ENCODE measurements around the gene CUBN. TPM values are rescaled to one million over a fixed set of nuclear protein-coding genes. Genes with fewer than 3 reads are reported as not detected.
A peak's percentile ranks its signal among the peaks of the same experiment; 100 is the strongest.

Gene CUBN
- total RNA-seq, 4 donors from 2014 or later, result 9.2 to 38.9 (median 25.4) TPM

DNA sequence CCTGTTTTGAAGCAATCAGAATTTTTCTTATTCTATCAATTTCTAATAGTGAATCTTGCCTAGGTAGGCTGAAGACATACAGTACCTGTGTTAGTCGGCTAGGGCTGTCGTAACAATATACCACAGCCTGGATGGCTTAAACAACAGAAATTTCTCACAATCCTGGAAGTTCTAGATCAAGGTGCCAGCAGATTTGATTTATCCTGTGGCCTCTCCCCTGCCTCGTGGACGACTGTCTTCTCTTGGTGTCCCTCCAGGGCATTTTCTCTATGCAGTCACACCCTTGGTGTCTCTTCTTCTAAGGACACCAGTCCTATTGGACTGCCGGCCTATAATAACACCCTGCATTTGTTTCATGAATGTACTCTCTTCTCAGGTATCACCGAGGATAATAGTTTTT, 310.6 kb downstream of the CUBN start:
- H3K27me3 ChIP-seq, result no peaks in the 10 kb centered on the region
- 73 to 90% methylated on average over 6 of the region's 6 CpGs for WGBS, 2 donors
- peaks cover 0 to 16% (median 0%) of the 10 kb centered on the region in 4 donors for H3K9me3 ChIP-seq
- H3K4me3 ChIP-seq, result no peak overlapping the region
- H3K27ac ChIP-seq, result no peak overlapping the region
- TF ChIP-seq, protein P1, sequence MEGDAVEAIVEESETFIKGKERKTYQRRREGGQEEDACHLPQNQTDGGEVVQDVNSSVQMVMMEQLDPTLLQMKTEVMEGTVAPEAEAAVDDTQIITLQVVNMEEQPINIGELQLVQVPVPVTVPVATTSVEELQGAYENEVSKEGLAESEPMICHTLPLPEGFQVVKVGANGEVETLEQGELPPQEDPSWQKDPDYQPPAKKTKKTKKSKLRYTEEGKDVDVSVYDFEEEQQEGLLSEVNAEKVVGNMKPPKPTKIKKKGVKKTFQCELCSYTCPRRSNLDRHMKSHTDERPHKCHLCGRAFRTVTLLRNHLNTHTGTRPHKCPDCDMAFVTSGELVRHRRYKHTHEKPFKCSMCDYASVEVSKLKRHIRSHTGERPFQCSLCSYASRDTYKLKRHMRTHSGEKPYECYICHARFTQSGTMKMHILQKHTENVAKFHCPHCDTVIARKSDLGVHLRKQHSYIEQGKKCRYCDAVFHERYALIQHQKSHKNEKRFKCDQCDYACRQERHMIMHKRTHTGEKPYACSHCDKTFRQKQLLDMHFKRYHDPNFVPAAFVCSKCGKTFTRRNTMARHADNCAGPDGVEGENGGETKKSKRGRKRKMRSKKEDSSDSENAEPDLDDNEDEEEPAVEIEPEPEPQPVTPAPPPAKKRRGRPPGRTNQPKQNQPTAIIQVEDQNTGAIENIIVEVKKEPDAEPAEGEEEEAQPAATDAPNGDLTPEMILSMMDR (IDR thresholded peaks at IDR 0.05), result no peak
- TF ChIP-seq EP300 (IDR thresholded peaks at IDR 0.05), result no peak
- no peak for TF ChIP-seq POLR2A (IDR thresholded peaks at IDR 0.05)
- peaks cover 0 to 20% (median 0%) of the 10 kb centered on the region in 3 donors for H3K36me3 ChIP-seq
- peaks cover 0 to 33% (median 16%) of the 10 kb centered on the region in 4 donors for H3K4me1 ChIP-seq
- DNase-seq (ENCODE audit: low spot score in 2 of 2), result no peak

DNA sequence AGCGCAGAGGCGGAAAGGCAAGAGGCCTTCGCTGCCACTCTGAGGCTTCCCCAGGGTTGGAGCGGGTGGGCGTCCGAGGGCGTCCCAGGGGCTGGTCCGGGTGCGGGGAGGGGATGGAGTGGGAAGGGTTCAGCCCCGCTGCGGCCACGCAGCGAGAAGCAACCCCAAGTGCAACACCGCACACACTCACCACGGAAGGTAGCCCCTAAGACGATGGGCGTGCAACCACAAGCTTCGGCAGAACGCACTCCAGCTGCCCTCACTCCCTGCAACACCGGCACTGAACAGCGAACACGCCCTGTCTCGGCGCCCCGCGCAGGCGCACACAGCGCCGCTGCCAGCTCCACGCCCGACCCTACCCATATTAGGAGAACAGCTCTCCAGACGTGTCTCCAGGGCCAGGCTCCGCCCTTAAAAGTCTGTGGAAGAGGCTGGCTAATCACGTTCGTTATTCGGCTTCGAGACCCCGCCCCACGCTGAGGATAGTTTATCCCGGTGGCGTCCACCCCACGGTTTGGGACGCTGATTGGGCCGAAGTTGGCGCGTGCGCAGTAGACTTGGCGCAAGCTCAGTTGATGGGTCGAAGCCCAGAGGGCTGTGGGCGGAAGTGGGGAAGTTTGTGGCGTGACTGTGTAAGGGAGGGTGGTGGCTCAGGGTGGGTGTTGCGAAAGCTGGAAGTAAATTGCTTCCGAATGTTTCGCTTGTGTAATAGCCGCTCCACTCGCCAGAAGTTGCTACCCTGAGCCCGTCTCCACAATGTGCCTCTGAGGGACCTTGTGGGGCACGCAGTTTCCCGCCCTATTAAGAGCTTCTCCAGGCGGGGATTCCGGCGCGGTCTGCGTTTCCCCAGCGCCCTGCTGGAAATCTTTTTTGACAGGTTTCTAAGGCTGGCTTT, 312.2 kb downstream of the CUBN start, which contains the start of gene RSU1:
Gene RSU1 (minus strand): TSS at position 300 of the 895 bp plus-strand sequence. CDS start 343 bp downstream, outside the sequence.
- peak; percentile 87 to 95 for TF ChIP-seq EP300 (IDR thresholded peaks at IDR 0.05)
- TF ChIP-seq, protein P1 (IDR thresholded peaks at IDR 0.05), result no peak
- TF ChIP-seq POLR2A (IDR thresholded peaks at IDR 0.05), result peak; percentile 64 to 71
- Histone ChIP-seq H3K27ac (peak within 1 kb of the TSS; percentile 81 to 97 (median 92)), H3K4me3 (peak within 1 kb of the TSS; percentile 59 to 96 (median 74)), H3K36me3 (peaks cover 0 to 13% (median 0%) of the 10 kb centered on the region in 3 donors), H3K27me3 (no peaks in the 10 kb centered on the region), H3K4me1 (peaks cover 0 to 33% (median 16%) of the 10 kb centered on the region in 4 donors), H3K9me3 (peaks cover 0 to 8% (median 0%) of the 10 kb centered on the region in 4 donors)
- 0 to 1% methylated on average over 43 to 60 of the region's 65 CpGs for WGBS, 2 donors
- DNase-seq (ENCODE audit: low spot score in 2 of 2), result peak; percentile 99

DNA sequence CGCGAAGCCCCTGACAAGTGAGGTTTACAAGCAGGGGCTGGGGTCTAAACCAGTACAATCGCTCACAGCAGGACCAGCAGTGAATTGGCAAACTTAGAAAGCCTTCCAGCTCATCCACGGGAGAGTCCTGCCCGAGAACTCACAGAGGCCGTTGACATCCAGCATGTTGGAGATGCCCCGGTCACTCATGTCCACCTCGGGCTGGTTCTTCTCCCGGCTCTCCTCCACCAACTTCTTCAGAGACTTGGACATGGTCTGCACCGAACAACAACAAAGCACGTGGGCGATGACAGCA, 312.8 kb downstream of the CUBN start:
- WGBS, 2 donors, result 4 to 9% methylated on average over 9 to 12 of the region's 12 CpGs
- peak in 1 of 2 donors; percentile 8 for DNase-seq (ENCODE audit: low spot score in 2 of 2)
- peak overlapping the region; percentile 43 to 95 (median 72) for H3K27ac ChIP-seq
- peaks cover 0 to 2% (median 0%) of the 10 kb centered on the region in 4 donors for H3K9me3 ChIP-seq
- TF ChIP-seq POLR2A (IDR thresholded peaks at IDR 0.05) (no peak), EP300 (IDR thresholded peaks at IDR 0.05) (no peak)
- TF ChIP-seq, protein P1 (IDR thresholded peaks at IDR 0.05), result no peak
- no peaks in the 10 kb centered on the region for H3K27me3 ChIP-seq
- H3K4me3 ChIP-seq, result peak overlapping the region; percentile 59 to 96 (median 74)
- H3K4me1 ChIP-seq, result peaks cover 0 to 33% (median 16%) of the 10 kb centered on the region in 4 donors
- peaks cover 0 to 7% (median 0%) of the 10 kb centered on the region in 3 donors for H3K36me3 ChIP-seq

DNA sequence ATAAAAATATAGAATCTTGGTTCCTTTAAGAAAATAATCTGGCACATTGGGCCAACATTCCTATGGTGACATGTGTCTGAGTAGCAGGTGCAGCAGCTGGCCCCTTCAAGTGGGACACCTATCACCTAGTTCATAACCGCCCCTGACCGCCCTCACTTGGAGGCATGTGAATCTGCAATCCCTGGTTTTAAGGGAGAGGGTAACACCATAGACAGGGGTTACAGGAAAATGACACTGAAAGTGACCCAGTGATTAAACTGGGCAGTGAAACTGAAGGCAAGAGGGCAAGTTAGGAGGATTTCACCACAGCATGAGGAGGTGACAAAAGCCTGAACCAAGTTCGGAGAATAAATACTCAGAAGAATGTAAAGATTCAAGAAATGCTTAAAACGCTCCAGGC, 313.4 kb downstream of the CUBN start:
- Histone ChIP-seq H3K9me3 (no peaks in the 10 kb centered on the region), H3K36me3 (peaks cover 0 to 5% (median 0%) of the 10 kb centered on the region in 3 donors), H3K27me3 (no peaks in the 10 kb centered on the region), H3K27ac (no peak overlapping the region), H3K4me3 (peak overlapping the region; percentile 59 to 96 (median 74)), H3K4me1 (peaks cover 0 to 33% (median 16%) of the 10 kb centered on the region in 4 donors)
- 51 to 55% methylated on average over 4 of the region's 4 CpGs for WGBS, 2 donors
- DNase-seq (ENCODE audit: low spot score in 2 of 2), result no peak
- TF ChIP-seq, protein P1 (IDR thresholded peaks at IDR 0.05), result no peak
- TF ChIP-seq EP300 (IDR thresholded peaks at IDR 0.05), result no peak
- TF ChIP-seq POLR2A (IDR thresholded peaks at IDR 0.05), result no peak

DNA sequence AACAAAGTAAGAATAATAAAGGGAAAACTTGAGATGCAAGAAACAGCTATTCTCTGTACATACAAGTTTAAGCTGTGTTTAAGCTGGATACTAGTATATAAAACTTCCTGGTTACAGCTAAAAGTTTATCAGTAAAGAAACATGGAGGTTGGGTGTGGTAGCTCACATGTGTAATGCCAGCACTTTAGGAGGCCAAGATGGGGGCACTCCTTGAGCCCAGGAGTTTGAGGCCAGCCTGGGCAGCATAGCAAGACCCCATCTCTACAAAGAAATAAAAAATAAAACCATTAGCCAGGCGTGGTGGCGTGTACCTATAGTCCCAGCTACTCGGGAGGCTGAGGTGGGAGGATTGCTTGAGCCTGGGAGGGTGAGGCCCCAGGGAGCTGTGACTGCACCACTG, 315.6 kb downstream of the CUBN start:
- Histone ChIP-seq H3K4me1 (peaks cover 0 to 33% (median 16%) of the 10 kb centered on the region in 4 donors), H3K4me3 (no peak overlapping the region), H3K9me3 (no peaks in the 10 kb centered on the region), H3K27me3 (no peaks in the 10 kb centered on the region), H3K27ac (no peak overlapping the region), H3K36me3 (peaks cover 0 to 5% (median 0%) of the 10 kb centered on the region in 3 donors)
- 93 to 97% methylated on average over 3 of the region's 3 CpGs for WGBS, 2 donors
- TF ChIP-seq, protein P1 (IDR thresholded peaks at IDR 0.05), result no peak
- TF ChIP-seq EP300 (IDR thresholded peaks at IDR 0.05) (no peak), POLR2A (IDR thresholded peaks at IDR 0.05) (no peak)
- DNase-seq (ENCODE audit: low spot score in 2 of 2), result no peak

All from tibial nerve (tissue), 4 donors.